Measurements from ENCODE around the gene OOSP2.
"Not testable (repeated sequence)": the region's sequence is repeated elsewhere in the genome, so short reads cannot be mapped to it uniquely, and the experiment has no call there.

The OOSP2 gene

GRCh38 chr11:60040109-60040508 is at the start of gene OOSP2:
OOSP2 (plus strand) TSS chr11:60040409; CDS start chr11:60040460, 51 bp downstream.
- no peak for DNase-seq

GRCh38 chr11:59990421-59990820 is 49.8 kb upstream of the OOSP2 start:
- no peak for DNase-seq

- DNase-seq, result no peak
These were observed 47.8 kb upstream of the OOSP2 start for GRCh38 chr11:59992425-59992824.

- DNase-seq, result no peak
These were observed 42.4 kb upstream of the OOSP2 start for GRCh38 chr11:59997800-59998199.

GRCh38 chr11:59999691-60000090 is 40.5 kb upstream of the OOSP2 start:
- DNase-seq, result no peak

- no peak for DNase-seq
These were observed 36.5 kb upstream of the OOSP2 start for GRCh38 chr11:60003729-60004128.

GRCh38 chr11:60005360-60005759 is 34.8 kb upstream of the OOSP2 start:
- DNase-seq, result no peak

GRCh38 chr11:60016881-60017280 is 23.3 kb upstream of the OOSP2 start, which contains the start of gene OOSP4B:
OOSP4B (plus strand) TSS chr11:60017181.
- no peak for DNase-seq

- no peak for DNase-seq
These were observed 22.2 kb upstream of the OOSP2 start for GRCh38 chr11:60018058-60018457.

GRCh38 chr11:60020376-60020775 is 19.8 kb upstream of the OOSP2 start:
- not testable (repeated sequence) for DNase-seq

GRCh38 chr11:60029015-60029632 is 11.1 kb upstream of the OOSP2 start:
- DNase-seq, result no peak

- DNase-seq, result not testable (repeated sequence)
These were observed 10.2 kb downstream of the OOSP2 start for GRCh38 chr11:60050422-60050821.

- not testable (repeated sequence) for DNase-seq
These were observed 10.6 kb downstream of the OOSP2 start for GRCh38 chr11:60050839-60051238.

GRCh38 chr11:60056349-60056969 is 16.2 kb downstream of the OOSP2 start, which contains the start of gene MS4A3:
MS4A3 (plus strand) TSS chr11:60056665; CDS start chr11:60061161, 4,496 bp downstream.
- no peak for DNase-seq

GRCh38 chr11:60059052-60059451 is 18.8 kb downstream of the OOSP2 start:
- no peak for DNase-seq

GRCh38 chr11:60059521-60060240 is 19.5 kb downstream of the OOSP2 start:
- no peak for DNase-seq

GRCh38 chr11:60064111-60064510 is 23.9 kb downstream of the OOSP2 start:
- DNase-seq, result no peak

GRCh38 chr11:60065801-60066200 is 25.6 kb downstream of the OOSP2 start:
- DNase-seq, result no peak

- DNase-seq, result no peak
These were observed 29.2 kb downstream of the OOSP2 start for GRCh38 chr11:60069450-60069849.

GRCh38 chr11:60071644-60072043 is 31.4 kb downstream of the OOSP2 start:
- DNase-seq, result not testable (repeated sequence)

GRCh38 chr11:60077216-60077817 is 37.1 kb downstream of the OOSP2 start:
- no peak for DNase-seq

GRCh38 chr11:60077981-60078380 is 37.8 kb downstream of the OOSP2 start:
- DNase-seq, result no peak

- no peak for DNase-seq
These were observed 38.5 kb downstream of the OOSP2 start for GRCh38 chr11:60078745-60079144.

- DNase-seq, result no peak
These were observed 40.3 kb downstream of the OOSP2 start for GRCh38 chr11:60080535-60080934.
